Liver (tissue), 9 donors: ENCODE data around the gene SLC16A10. TPM values are rescaled to one million over a fixed set of nuclear protein-coding genes. Genes with fewer than 3 reads are reported as not detected.

ENCODE experiments used
- DNase-seq: peaks from one replicate; pipeline ENCODE4 v3.0.0-alpha.2; 2017; ENCODE audit warnings: low spot score
- H3K27ac ChIP-seq, 2 donors: one replicate each; pipeline ENCODE4 v1.7.0; 2013; ENCODE audit warnings: inconsistent platforms in 2 of 2, low read length in 2 of 2, control low read depth in 1 of 2, low read depth in 1 of 2, mild to moderate bottlenecking in 1 of 2
- H3K27me3 ChIP-seq, 4 donors: one replicate each; pipeline versions ENCODE4 v1.6.1 to v1.7.0; 2013; ENCODE audit warnings: low read length in 3 of 4, inconsistent platforms in 1 of 4, mild to moderate bottlenecking in 1 of 4, moderate library complexity in 1 of 4; ENCODE audit not compliant: control insufficient read depth in 4 of 4, insufficient read depth in 4 of 4
- H3K36me3 ChIP-seq, 4 donors: one replicate each; pipeline versions ENCODE4 v1.6.1 to v1.7.0; 2013; ENCODE audit warnings: low read length in 3 of 4, mild to moderate bottlenecking in 3 of 4, low read depth in 1 of 4, moderate library complexity in 1 of 4; ENCODE audit not compliant: control insufficient read depth in 4 of 4, insufficient read depth in 3 of 4
- H3K4me1 ChIP-seq, 4 donors: one replicate each; pipeline versions ENCODE4 v1.6.1 to v1.7.0; 2013; ENCODE audit warnings: low read length in 3 of 4, mild to moderate bottlenecking in 3 of 4, moderate library complexity in 1 of 4; ENCODE audit not compliant: control insufficient read depth in 4 of 4, insufficient read depth in 4 of 4
- H3K4me3 ChIP-seq, 3 donors: one replicate each; pipeline versions ENCODE4 v1.6.1 to v1.7.0; 2013; ENCODE audit warnings: low read length in 3 of 3, control low read depth in 1 of 3, low read depth in 1 of 3, mild to moderate bottlenecking in 1 of 3
- H3K9ac ChIP-seq, 2 donors: one replicate each; pipeline ENCODE4 v1.7.0; 2013; ENCODE audit warnings: low read length in 2 of 2, mild to moderate bottlenecking in 2 of 2, moderate library complexity in 2 of 2, control low read depth in 1 of 2, low read depth in 1 of 2
- H3K9me3 ChIP-seq, 4 donors: one replicate each; pipeline versions ENCODE4 v1.6.1 to v1.7.0; 2013; ENCODE audit warnings: low read length in 3 of 4; ENCODE audit not compliant: control insufficient read depth in 4 of 4
- CTCF ChIP-seq: fragments of 150-350 bp; IDR thresholded peaks from 2 replicates; pipeline ENCODE4 v1.5.1; 2017; ENCODE audit warnings: improper control_type of control experiment, low read depth, low read length; ENCODE audit not compliant: missing input control
- EGR1 ChIP-seq, 2 donors: IDR thresholded peaks; 2 replicates each; pipeline ENCODE4 v1.6.1; 2016 to 2018; ENCODE audit warnings: antibody characterized with exemption in 2 of 2, low read depth in 2 of 2
- FOXA1 ChIP-seq: IDR thresholded peaks from 2 replicates; pipeline ENCODE4 v1.6.1; 2016; ENCODE audit warnings: antibody characterized with exemption
- FOXA2 ChIP-seq: IDR thresholded peaks from 2 replicates; pipeline ENCODE4 v1.6.1; 2016; ENCODE audit warnings: antibody characterized with exemption
- GABPA ChIP-seq, 2 donors: IDR thresholded peaks in 1 of 2; conservative IDR thresholded peaks in 1 of 2; 2 replicates each; pipeline ENCODE4 v1.6.1; 2016; ENCODE audit warnings: antibody characterized with exemption in 2 of 2, mild to moderate bottlenecking in 1 of 2, moderate library complexity in 1 of 2
- HNF4A ChIP-seq, 2 donors: conservative IDR thresholded peaks; 2 replicates each; pipeline ENCODE4 v1.6.1; 2016; ENCODE audit warnings: antibody characterized with exemption in 2 of 2, mild to moderate bottlenecking in 2 of 2
- HNF4G ChIP-seq: IDR thresholded peaks from 2 replicates; pipeline ENCODE4 v1.6.1; 2016; ENCODE audit warnings: antibody characterized with exemption
- JUND ChIP-seq, 2 donors: IDR thresholded peaks; 2 replicates each; pipeline ENCODE4 v1.6.1; 2016; ENCODE audit warnings: antibody characterized with exemption in 2 of 2
- MAX ChIP-seq: IDR thresholded peaks from 2 replicates; pipeline ENCODE4 v1.6.1; 2016; ENCODE audit warnings: antibody characterized with exemption
- NR2F2 ChIP-seq: IDR thresholded peaks from 2 replicates; pipeline ENCODE4 v1.6.1; 2016; ENCODE audit warnings: antibody characterized with exemption
- RAD21 ChIP-seq, 2 donors: IDR thresholded peaks; 2 replicates each; pipeline ENCODE4 v1.6.1; 2016; ENCODE audit warnings: antibody characterized with exemption in 2 of 2, mild to moderate bottlenecking in 2 of 2
- RXRA ChIP-seq, 2 donors: IDR thresholded peaks; 2 replicates each; pipeline ENCODE4 v1.6.1; 2017 to 2018; ENCODE audit warnings: antibody characterized with exemption in 2 of 2, mild to moderate bottlenecking in 1 of 2
- SP1 ChIP-seq: IDR thresholded peaks from 2 replicates; pipeline ENCODE4 v1.6.1; 2018; ENCODE audit warnings: antibody characterized with exemption, mild to moderate bottlenecking
- TAF1 ChIP-seq: conservative IDR thresholded peaks from 2 replicates; pipeline ENCODE4 v1.6.1; 2016; ENCODE audit warnings: antibody characterized with exemption, mild to moderate bottlenecking
- YY1 ChIP-seq: IDR thresholded peaks from 2 replicates; pipeline ENCODE4 v1.6.1; 2016; ENCODE audit warnings: antibody characterized with exemption, mild to moderate bottlenecking
- WGBS: extraction: QIAGEN DNeasy Blood & Tissue Kit; methylation state at CpG from one replicate; pipeline ENCODE4 v1.1.7; 2013; 5-methylcytosine and 5-hydroxymethylcytosine counted together
- polyA plus RNA-seq, 2 donors: library from polyadenylated mRNA; stranded (reverse) in 1 of 2; unstranded in 1 of 2; fragments of 200-250 nt in 1 of 2; fragments of >200 nt in 1 of 2; fragmentation: Nextera tagmentation in 1 of 2; extraction: Ambion mirVana in 1 of 2; gene quantifications; one replicate each; pipeline versions ENCODE4 v1.2.1 to v1.2.3, GENCODE V29; 2013 to 2015
- total RNA-seq, 2 donors: library from RNA; depleted of rRNA; stranded (reverse); fragments of >200 nt; gene quantifications; one replicate each; pipeline ENCODE4 v1.2.3, GENCODE V29; 2014
- TF ChIP-seq, protein P1 (sequence below): IDR thresholded peaks from 2 replicates; pipeline ENCODE4 v1.6.1; 2016; ENCODE audit warnings: antibody characterized with exemption, mild to moderate bottlenecking
- TF ChIP-seq, protein P2 (sequence below): IDR thresholded peaks from 2 replicates; pipeline ENCODE4 v1.6.1; 2016; ENCODE audit warnings: antibody characterized with exemption
- TF ChIP-seq, protein P3 (sequence below): IDR thresholded peaks from 2 replicates; pipeline ENCODE4 v1.6.1; 2016; ENCODE audit warnings: antibody characterized with exemption
- donor health status: healthy.
- donor health status: healthy.
- donor health status: healthy.
- donor health status: healthy.
- donor health status: healthy.

The SLC16A10 gene
- total and polyA plus RNA-seq, 4 donors = 1.8 to 16.7 (median 8.4) TPM

- TF ChIP-seq YY1 (no peak), SP1 (no peak), HNF4A (conservative IDR thresholded peaks at IDR 0.05) (no peak), NR2F2 (no peak)
These were observed 111.5 kb downstream of the SLC16A10 start (continued) for GRCh38 chr6:111198841-111199240.

GRCh38 chr6:111199935-111200334 lies 112.6 kb downstream of the SLC16A10 start:
- TF ChIP-seq SP1 = peak; percentile 38
- no peak for TF ChIP-seq JUND (IDR thresholded peaks at IDR 0.05)
- TF ChIP-seq RAD21 (IDR thresholded peaks at IDR 0.05) = no peak
- TF ChIP-seq, protein P1, sequence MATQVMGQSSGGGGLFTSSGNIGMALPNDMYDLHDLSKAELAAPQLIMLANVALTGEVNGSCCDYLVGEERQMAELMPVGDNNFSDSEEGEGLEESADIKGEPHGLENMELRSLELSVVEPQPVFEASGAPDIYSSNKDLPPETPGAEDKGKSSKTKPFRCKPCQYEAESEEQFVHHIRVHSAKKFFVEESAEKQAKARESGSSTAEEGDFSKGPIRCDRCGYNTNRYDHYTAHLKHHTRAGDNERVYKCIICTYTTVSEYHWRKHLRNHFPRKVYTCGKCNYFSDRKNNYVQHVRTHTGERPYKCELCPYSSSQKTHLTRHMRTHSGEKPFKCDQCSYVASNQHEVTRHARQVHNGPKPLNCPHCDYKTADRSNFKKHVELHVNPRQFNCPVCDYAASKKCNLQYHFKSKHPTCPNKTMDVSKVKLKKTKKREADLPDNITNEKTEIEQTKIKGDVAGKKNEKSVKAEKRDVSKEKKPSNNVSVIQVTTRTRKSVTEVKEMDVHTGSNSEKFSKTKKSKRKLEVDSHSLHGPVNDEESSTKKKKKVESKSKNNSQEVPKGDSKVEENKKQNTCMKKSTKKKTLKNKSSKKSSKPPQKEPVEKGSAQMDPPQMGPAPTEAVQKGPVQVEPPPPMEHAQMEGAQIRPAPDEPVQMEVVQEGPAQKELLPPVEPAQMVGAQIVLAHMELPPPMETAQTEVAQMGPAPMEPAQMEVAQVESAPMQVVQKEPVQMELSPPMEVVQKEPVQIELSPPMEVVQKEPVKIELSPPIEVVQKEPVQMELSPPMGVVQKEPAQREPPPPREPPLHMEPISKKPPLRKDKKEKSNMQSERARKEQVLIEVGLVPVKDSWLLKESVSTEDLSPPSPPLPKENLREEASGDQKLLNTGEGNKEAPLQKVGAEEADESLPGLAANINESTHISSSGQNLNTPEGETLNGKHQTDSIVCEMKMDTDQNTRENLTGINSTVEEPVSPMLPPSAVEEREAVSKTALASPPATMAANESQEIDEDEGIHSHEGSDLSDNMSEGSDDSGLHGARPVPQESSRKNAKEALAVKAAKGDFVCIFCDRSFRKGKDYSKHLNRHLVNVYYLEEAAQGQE = peak; percentile 35
- TF ChIP-seq HNF4G = no peak
- no peak for TF ChIP-seq FOXA1
- TF ChIP-seq NR2F2 = no peak
- peak; percentile 39 for TF ChIP-seq YY1
- no peak for TF ChIP-seq EGR1 (IDR thresholded peaks at IDR 0.05; ENCODE audit: low read depth in 2 of 2)
- no peak for TF ChIP-seq CTCF
- TF ChIP-seq, protein P2, sequence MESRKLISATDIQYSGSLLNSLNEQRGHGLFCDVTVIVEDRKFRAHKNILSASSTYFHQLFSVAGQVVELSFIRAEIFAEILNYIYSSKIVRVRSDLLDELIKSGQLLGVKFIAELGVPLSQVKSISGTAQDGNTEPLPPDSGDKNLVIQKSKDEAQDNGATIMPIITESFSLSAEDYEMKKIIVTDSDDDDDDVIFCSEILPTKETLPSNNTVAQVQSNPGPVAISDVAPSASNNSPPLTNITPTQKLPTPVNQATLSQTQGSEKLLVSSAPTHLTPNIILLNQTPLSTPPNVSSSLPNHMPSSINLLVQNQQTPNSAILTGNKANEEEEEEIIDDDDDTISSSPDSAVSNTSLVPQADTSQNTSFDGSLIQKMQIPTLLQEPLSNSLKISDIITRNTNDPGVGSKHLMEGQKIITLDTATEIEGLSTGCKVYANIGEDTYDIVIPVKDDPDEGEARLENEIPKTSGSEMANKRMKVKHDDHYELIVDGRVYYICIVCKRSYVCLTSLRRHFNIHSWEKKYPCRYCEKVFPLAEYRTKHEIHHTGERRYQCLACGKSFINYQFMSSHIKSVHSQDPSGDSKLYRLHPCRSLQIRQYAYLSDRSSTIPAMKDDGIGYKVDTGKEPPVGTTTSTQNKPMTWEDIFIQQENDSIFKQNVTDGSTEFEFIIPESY = no peak
- peak; percentile 56 to 77 for TF ChIP-seq HNF4A (conservative IDR thresholded peaks at IDR 0.05)
- peak in 1 of 2 donors; percentile 31 for TF ChIP-seq RXRA (IDR thresholded peaks at IDR 0.05)
- TF ChIP-seq, protein P3, sequence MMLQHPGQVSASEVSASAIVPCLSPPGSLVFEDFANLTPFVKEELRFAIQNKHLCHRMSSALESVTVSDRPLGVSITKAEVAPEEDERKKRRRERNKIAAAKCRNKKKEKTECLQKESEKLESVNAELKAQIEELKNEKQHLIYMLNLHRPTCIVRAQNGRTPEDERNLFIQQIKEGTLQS = no peak
- TF ChIP-seq GABPA (IDR thresholded peaks at IDR 0.05 in 1 of 2, conservative IDR thresholded peaks at IDR 0.05 in 1 of 2) = no peak
- TF ChIP-seq TAF1 = no peak
- TF ChIP-seq MAX = no peak
- TF ChIP-seq FOXA2 = no peak
- no peaks in the 10 kb centered on the region for H3K27me3 ChIP-seq
- H3K9me3 ChIP-seq = no peaks in the 10 kb centered on the region
- no peaks in the 10 kb centered on the region for H3K36me3 ChIP-seq
- H3K9ac ChIP-seq = peak overlapping the region in 1 of 2 donors; percentile 76
- peaks cover 0 to 17% (median 14%) of the 10 kb centered on the region in 4 donors for H3K4me1 ChIP-seq
- peak overlapping the region; percentile 44 to 52 (median 44) for H3K4me3 ChIP-seq
- WGBS = 28% methylated on average over 1 of the region's 1 CpG
- DNase-seq = no peak
- H3K27ac ChIP-seq = peak overlapping the region; percentile 73 to 85
